Fibroblast of skin of right quadriceps (primary cell): ENCODE data around the gene GTF3C6.
"Not testable (repeated sequence)": the region's sequence is repeated elsewhere in the genome, so short reads cannot be mapped to it uniquely, and the experiment has no call there.

ENCODE experiments used
- DNase-seq: peaks from one replicate; pipeline ENCODE4 v3.0.0-alpha.2; 2013

Gene GTF3C6

GRCh38 chr6:110980227-110980626 is 21.7 kb downstream of the GTF3C6 start:
- DNase-seq = no peak

GRCh38 chr6:110980648-110981047 is 22.1 kb downstream of the GTF3C6 start:
- no peak for DNase-seq

GRCh38 chr6:110981202-110981600 is 22.7 kb downstream of the GTF3C6 start:
- DNase-seq = no peak

- no peak for DNase-seq
These were observed 32.5 kb downstream of the GTF3C6 start for GRCh38 chr6:110990840-110991576.

GRCh38 chr6:110996691-110997090 is 38.2 kb downstream of the GTF3C6 start:
- no peak for DNase-seq

- DNase-seq = peak; percentile 23
These were observed 41.2 kb downstream of the GTF3C6 start for GRCh38 chr6:110999634-111000270.

GRCh38 chr6:111002350-111002749 is 43.8 kb downstream of the GTF3C6 start:
- no peak for DNase-seq

- DNase-seq = peak; percentile 42
These were observed 53.0 kb downstream of the GTF3C6 start for GRCh38 chr6:111011360-111012142.

GRCh38 chr6:111012143-111012452 is 53.6 kb downstream of the GTF3C6 start:
- no peak for DNase-seq

- DNase-seq = not testable (repeated sequence)
These were observed 54.0 kb downstream of the GTF3C6 start for GRCh38 chr6:111012520-111012919.

GRCh38 chr6:111013144-111013915 is 54.8 kb downstream of the GTF3C6 start:
- DNase-seq = no peak

GRCh38 chr6:111015389-111016124 is 57.1 kb downstream of the GTF3C6 start:
- DNase-seq = no peak

- not testable (repeated sequence) for DNase-seq
These were observed 58.7 kb downstream of the GTF3C6 start for GRCh38 chr6:111017241-111017640.
